Endothelial cell of umbilical vein (primary cell): Measurements from ENCODE around the gene FBLIM1. TPM values are rescaled to one million over a fixed set of nuclear protein-coding genes. Genes with fewer than 3 reads are reported as not detected.

ENCODE experiments used
- BruUV-seq: library from RNA; stranded (reverse); fragments of 400-500 nt; replicated peaks from 2 replicates; lab custom pipeline; 2021; lab: Mats Ljungman, UMichigan
- CTCF ChIA-PET: fragments of 300-600, 350-600 bp; sonication (Branson Sonifier 250); formaldehyde crosslinking; loops from one replicate; lab custom pipeline; 2021; ENCODE audit warnings: antibody characterized with exemption, inconsistent platforms; lab: Charles Lee
- POLR2A ChIA-PET: fragments of 300-600, 350-600 bp; sonication (Branson Sonifier 250); formaldehyde crosslinking; loops from one replicate; lab custom pipeline; 2021; ENCODE audit warnings: antibody characterized with exemption, inconsistent platforms; lab: Charles Lee
- DNase-seq: peaks from one replicate; pipeline ENCODE4 v3.0.0-alpha.2; 2011; ENCODE audit warnings: low read depth, low spot score
- FAIRE-seq: peaks from 2 replicates; lab custom pipeline; 2011; peaks lifted over from hg19 to GRCh38; lab: Jason Lieb, UNC
- H2AFZ ChIP-seq: 2 replicates; pipeline ENCODE4 v1.6.0; 2012; ENCODE audit warnings: low read depth, low read length, control low read depth, inconsistent platforms
- H3K27ac ChIP-seq: 2 replicates; pipeline ENCODE4 v1.5.1; 2011; ENCODE audit warnings: low read depth, mild to moderate bottlenecking, control low read depth, low read length, moderate library complexity; ENCODE audit not compliant: insufficient read depth
- H3K27me3 ChIP-seq, 2 experiments: 2 replicates each; pipeline versions ENCODE4 v1.6.0 to v1.6.1; 2011; ENCODE audit warnings: low read length in 2 of 2, mixed read lengths in 1 of 2; ENCODE audit not compliant: control insufficient read depth in 2 of 2, insufficient read depth in 2 of 2
- H3K36me3 ChIP-seq, 2 experiments: 2 replicates in 1 of 2; 3 replicates in 1 of 2; pipeline ENCODE4 v1.5.1; 2011; ENCODE audit warnings: low read length in 2 of 2, mild to moderate bottlenecking in 1 of 2, moderate library complexity in 1 of 2; ENCODE audit not compliant: control insufficient read depth in 2 of 2, insufficient read depth in 2 of 2; ENCODE audit errors: extremely low read depth in 1 of 2
- H3K4me1 ChIP-seq: 3 replicates; pipeline ENCODE4 v1.5.1; 2011; ENCODE audit warnings: mild to moderate bottlenecking, low read length; ENCODE audit not compliant: control insufficient read depth, insufficient read depth; ENCODE audit errors: extremely low read depth
- H3K4me2 ChIP-seq: 2 replicates; pipeline ENCODE4 v1.6.1; 2011; ENCODE audit warnings: low read length, control low read depth, mixed read lengths; ENCODE audit not compliant: insufficient read depth
- H3K4me3 ChIP-seq, 3 experiments: fragments of 200-600 bp in 1 of 3; sonication (generic), shearing (Covaris generic) in 1 of 3; replicated peaks in 1 of 3; 2 replicates each; pipeline ENCODE4 v1.5.1; 2011 to 2016; ENCODE audit warnings: control low read depth in 3 of 3, low read length in 3 of 3, mild to moderate bottlenecking in 2 of 3, inconsistent platforms in 1 of 3, low read depth in 1 of 3, moderate library complexity in 1 of 3; ENCODE audit not compliant: insufficient read depth in 1 of 3
- H3K79me2 ChIP-seq: 2 replicates; pipeline ENCODE4 v1.6.0; 2012; ENCODE audit warnings: low read length, inconsistent platforms; ENCODE audit not compliant: control insufficient read depth, insufficient read depth
- H3K9ac ChIP-seq: replicated peaks from 2 replicates; pipeline ENCODE3; 2011; ENCODE audit warnings: low read length, control low read depth; ENCODE audit not compliant: insufficient read depth; ENCODE audit errors: extremely low read depth
- H3K9me1 ChIP-seq: replicated peaks from 3 replicates; pipeline ENCODE4 v1.6.0; 2011; ENCODE audit warnings: mild to moderate bottlenecking, low read length; ENCODE audit not compliant: control insufficient read depth, insufficient read depth; ENCODE audit errors: extremely low read depth
- H3K9me3 ChIP-seq: replicated peaks from 2 replicates; pipeline ENCODE4 v1.5.1; 2012; ENCODE audit warnings: low read length, inconsistent platforms; ENCODE audit not compliant: control insufficient read depth, insufficient read depth
- H4K20me1 ChIP-seq: replicated peaks from 2 replicates; pipeline ENCODE3; 2011; ENCODE audit warnings: mild to moderate bottlenecking, low read length; ENCODE audit not compliant: control insufficient read depth, insufficient read depth; ENCODE audit errors: extremely low read depth
- GATA2 ChIP-seq: IDR thresholded peaks from 2 replicates; pipeline ENCODE4 v1.7.0; 2011; ENCODE audit warnings: low read depth, mild to moderate bottlenecking, moderate library complexity, mixed read lengths, low read length; ENCODE audit not compliant: insufficient read length, insufficient read depth
- POLR2AphosphoS5 ChIP-seq: IDR thresholded peaks from 2 replicates; pipeline ENCODE4 v1.6.1; 2012; ENCODE audit warnings: low read depth, mild to moderate bottlenecking, control low read depth, low read length, moderate library complexity; ENCODE audit not compliant: insufficient read depth
- dilution Hi-C: fragments of 300-500 bp; cut with MboI; formaldehyde crosslinking; loops from one replicate; pipeline ENCODE4 v1.15.0; 2019; ENCODE audit warnings: low sequenced_read_pairs; ENCODE audit not compliant: extremely low pct_ligation_motif_present
- intact Hi-C: fragments of 100-400 bp; cut with micrococcal nuclease; formaldehyde crosslinking; loops from one replicate; pipeline ENCODE4 v1.10.0; 2022
- polyA plus RNA-seq, 4 experiments: library from polyadenylated mRNA; depleted of rRNA in 3 of 4; stranded (reverse) in 3 of 4; unstranded in 1 of 4; fragments of >200 nt; gene quantifications; 2 replicates each; pipeline versions ENCODE4 v1.2.1 to v1.2.3, GENCODE V29; 2011 to 2012; ENCODE audit warnings: missing spikeins in 1 of 4
- total RNA-seq: library from RNA; stranded (reverse); gene quantifications from 2 replicates; pipeline ENCODE4 v1.2.3, GENCODE V29; 2021
- TF ChIP-seq, protein P1 (sequence below), 2 donors: IDR thresholded peaks; 1 replicate in 1 of 2; 2 replicates in 1 of 2; pipeline ENCODE4 v1.5.1; 2011; ENCODE audit warnings: low read length in 2 of 2, mild to moderate bottlenecking in 2 of 2, moderate library complexity in 2 of 2, control low read depth in 1 of 2, inconsistent platforms in 1 of 2, low read depth in 1 of 2; ENCODE audit not compliant: insufficient read depth in 1 of 2; ENCODE audit errors: extremely low read depth in 1 of 2

FBLIM1 gene
- total and polyA plus RNA-seq, 2 donors (not counting 3 experiments of a cell fraction or from before 2014, with no cell fraction given): 363 to 414 TPM

DNA sequence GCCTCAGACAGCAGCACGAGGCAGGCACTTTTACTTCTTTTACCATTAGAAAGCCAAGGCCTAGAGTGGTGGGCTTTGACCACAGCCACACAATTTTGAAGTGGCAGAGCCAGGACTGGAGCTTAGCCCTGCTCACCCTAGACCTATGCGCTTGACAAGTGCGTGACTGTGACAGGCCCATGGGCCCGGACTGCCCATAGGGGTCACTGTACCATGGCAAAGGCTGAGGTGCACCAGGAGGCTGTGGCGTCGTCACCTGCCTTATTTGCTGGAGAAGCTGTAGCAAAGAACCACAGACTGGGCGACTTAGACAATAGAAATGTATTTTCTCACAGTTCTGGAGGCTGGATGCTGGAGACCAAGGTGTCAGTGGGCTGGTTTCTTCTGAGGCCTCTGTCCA is 18.9 kb upstream of the FBLIM1 start:
- H3K27ac ChIP-seq: no peak overlapping the region
- no peak overlapping the region for H3K9ac ChIP-seq
- DNase-seq (no peak), FAIRE-seq (no peak)
- H3K9me1 ChIP-seq: no peaks in the 10 kb centered on the region
- H3K9me3 ChIP-seq: no peaks in the 10 kb centered on the region
- H3K4me1 ChIP-seq: no peaks in the 10 kb centered on the region
- dilution Hi-C loops: no loop called here
- no peak overlapping the region for H3K4me2 ChIP-seq
- H3K79me2 ChIP-seq: no peaks in the 10 kb centered on the region
- ChIA-PET CTCF (interaction anchor here (0.6 to 4.2 kb wide), 5 partner anchors 8 to 148 kb away, joined by 3 to 31 read pairs (median 3); partner anchors contain the start of gene FBLIM1), POLR2A (interaction anchor here (1.0 kb wide), 1 partner anchor 21 kb away, joined by 3 read pairs; no protein-coding TSS in a partner anchor)
- H3K27me3 ChIP-seq: no peaks in the 10 kb centered on the region
- no peaks in the 10 kb centered on the region for H4K20me1 ChIP-seq
- BruUV-seq: no TSS peak
- intact Hi-C loops: loop anchor here (10.0 kb wide), 1 partner anchor 415 kb away; no protein-coding TSS in a partner anchor
- no peak overlapping the region for H3K4me3 ChIP-seq
- H3K36me3 ChIP-seq: peaks cover 0 to 2% of the 10 kb centered on the region in 2 experiments
- TF ChIP-seq, protein P1, sequence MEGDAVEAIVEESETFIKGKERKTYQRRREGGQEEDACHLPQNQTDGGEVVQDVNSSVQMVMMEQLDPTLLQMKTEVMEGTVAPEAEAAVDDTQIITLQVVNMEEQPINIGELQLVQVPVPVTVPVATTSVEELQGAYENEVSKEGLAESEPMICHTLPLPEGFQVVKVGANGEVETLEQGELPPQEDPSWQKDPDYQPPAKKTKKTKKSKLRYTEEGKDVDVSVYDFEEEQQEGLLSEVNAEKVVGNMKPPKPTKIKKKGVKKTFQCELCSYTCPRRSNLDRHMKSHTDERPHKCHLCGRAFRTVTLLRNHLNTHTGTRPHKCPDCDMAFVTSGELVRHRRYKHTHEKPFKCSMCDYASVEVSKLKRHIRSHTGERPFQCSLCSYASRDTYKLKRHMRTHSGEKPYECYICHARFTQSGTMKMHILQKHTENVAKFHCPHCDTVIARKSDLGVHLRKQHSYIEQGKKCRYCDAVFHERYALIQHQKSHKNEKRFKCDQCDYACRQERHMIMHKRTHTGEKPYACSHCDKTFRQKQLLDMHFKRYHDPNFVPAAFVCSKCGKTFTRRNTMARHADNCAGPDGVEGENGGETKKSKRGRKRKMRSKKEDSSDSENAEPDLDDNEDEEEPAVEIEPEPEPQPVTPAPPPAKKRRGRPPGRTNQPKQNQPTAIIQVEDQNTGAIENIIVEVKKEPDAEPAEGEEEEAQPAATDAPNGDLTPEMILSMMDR (IDR thresholded peaks at IDR 0.05; ENCODE audit: extremely low read depth in 1 of 2, insufficient read depth in 1 of 2, low read depth in 1 of 2, low read length in 2 of 2): peak; percentile 20 to 40
- peak; percentile 6 for TF ChIP-seq POLR2AphosphoS5
- TF ChIP-seq GATA2: no peak
- H2AFZ ChIP-seq: no peak overlapping the region
